HG03135 (cell line): ENCODE measurements around the gene TUBD1.
"Not testable (repeated sequence)": the region's sequence is repeated elsewhere in the genome, so short reads cannot be mapped to it uniquely, and the experiment has no call there.

Experiments used
- ATAC-seq: cut with Tn5 transposase; IDR thresholded peaks from one replicate; pipeline ENCODE4 v1.9.1; 2021; ENCODE audit warnings: mild to moderate bottlenecking, moderate library complexity; ENCODE audit not compliant: unreplicated experiment

TUBD1 gene

DNA sequence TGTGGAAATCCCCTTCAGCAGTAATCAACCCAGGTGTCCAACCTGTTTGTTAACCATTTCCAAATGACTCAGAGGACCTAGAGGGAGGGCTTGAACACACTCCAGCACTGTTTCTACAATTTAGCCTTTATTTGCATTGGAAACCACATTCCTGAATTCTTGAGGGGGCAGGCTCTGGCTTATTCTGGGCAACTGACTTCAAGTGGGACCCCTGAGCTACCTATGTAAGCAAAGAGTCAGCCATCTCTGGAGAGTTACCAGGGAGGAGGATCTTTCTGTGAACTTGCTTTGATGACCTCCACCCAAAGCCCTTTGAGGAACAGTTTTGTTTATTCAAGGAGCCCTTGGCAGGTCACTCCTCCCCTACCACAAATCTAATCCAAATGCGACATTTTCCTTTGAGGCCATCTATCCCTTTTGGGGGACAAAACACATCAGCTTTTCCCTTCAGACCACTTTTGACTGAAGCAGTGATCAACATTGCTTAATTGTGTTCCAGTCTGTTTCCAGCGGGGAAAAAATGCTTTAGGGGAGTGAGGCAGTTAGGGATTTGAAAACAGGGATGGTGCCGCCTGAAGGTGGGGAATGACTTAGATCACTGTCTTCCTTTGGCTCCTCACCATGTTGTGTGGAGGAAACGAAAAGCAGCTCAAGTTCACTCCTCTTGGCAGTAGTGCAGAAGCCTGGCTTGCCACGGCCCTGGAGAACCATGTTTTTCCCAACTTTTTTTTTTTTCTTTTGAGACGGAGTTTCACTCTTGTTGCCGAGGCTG is 46.2 kb downstream of the TUBD1 start:
- peak; percentile 49 for ATAC-seq

- no peak for ATAC-seq
Measured at GRCh38 chr17:59845595-59846393, 46.9 kb downstream of the TUBD1 start.

DNA sequence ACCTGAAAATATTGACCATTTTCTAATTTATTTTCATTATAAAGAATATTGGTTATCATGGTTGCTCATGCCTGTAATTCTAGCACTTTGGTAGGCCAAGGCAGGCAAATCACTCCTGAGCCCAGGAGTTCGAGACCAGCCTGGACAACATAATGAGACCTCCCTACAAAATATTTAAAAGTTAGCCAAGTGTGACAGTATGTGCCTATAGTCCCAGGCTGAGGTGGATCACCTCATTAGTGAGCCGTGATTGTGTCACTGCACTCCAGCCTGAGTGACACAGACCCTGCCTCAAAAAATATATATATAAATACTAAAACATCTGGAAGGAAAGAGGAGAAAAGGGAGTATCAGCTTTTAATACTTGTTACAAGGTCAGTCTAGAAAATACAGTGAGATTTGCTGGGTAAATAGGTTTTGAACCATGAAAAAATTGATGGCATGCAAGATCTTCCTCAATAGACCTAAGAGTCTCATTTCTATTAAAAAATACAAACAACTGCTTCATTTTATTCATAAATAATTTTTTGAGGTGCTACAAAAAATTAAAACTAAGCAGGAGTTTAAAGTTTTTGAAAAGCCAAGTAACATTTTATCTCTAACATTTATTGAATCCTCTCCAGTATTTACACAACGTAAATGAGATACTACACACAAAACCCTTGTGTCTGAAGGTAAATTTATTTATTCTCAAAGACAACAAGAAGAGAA is 47.7 kb downstream of the TUBD1 start:
- ATAC-seq = no peak

DNA sequence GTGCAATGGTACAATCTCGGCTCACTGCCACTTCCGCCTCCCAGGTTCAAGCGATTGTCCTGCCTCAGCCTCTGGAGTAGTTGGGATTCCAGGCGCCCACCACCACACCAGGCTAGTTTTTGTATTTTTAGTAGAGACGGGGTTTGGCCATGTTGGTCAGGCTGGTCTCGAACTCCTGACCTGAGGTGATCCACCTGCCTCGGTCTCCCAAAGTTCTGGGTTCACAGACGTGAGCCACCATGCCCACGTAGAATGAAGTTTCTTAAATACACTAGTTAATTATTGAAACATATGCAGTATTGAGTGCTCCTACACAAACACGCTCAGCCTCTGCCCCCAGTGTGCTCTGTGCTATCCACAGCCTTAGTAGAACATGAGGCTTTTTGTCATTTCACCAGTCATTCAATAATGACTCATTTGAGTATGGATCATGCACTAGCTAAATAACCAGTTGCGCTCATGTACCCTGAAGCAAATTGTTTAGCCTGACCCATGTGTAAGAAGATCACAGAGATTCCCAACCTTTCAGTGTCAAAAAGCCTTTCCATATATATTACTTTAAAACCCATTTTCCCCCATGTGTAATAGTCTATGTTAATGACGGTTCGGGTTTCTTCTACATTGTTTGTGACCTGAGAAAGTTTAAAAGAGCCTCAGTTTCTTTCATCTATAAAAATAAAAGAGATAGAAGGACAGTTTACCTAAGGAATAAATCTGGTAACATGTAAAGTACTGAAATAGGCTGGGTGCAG is 49.7 kb downstream of the TUBD1 start:
- ATAC-seq = peak; percentile 38

DNA sequence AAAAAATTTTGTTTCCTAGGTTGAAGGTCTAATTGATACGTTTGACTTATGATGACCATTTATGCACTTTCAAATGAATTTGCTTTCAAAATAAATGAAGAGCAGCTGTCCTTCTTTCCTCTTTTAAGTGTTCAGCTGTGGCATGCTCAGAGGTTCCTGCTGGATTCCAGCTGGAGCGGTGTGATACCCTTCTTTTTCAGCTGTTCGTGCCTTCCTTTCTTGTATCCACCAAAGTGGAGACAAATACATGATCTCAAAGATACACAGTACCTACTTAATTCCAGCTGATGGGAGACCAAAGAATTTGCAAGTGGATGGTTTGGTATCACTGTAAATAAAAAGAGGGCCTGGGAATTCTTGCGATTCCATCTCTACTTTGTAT is 50.9 kb downstream of the TUBD1 start:
- ATAC-seq = not testable (repeated sequence)

GRCh38 chr17:59841091-59841881 is 51.5 kb downstream of the TUBD1 start:
- ATAC-seq = not testable (repeated sequence)

DNA sequence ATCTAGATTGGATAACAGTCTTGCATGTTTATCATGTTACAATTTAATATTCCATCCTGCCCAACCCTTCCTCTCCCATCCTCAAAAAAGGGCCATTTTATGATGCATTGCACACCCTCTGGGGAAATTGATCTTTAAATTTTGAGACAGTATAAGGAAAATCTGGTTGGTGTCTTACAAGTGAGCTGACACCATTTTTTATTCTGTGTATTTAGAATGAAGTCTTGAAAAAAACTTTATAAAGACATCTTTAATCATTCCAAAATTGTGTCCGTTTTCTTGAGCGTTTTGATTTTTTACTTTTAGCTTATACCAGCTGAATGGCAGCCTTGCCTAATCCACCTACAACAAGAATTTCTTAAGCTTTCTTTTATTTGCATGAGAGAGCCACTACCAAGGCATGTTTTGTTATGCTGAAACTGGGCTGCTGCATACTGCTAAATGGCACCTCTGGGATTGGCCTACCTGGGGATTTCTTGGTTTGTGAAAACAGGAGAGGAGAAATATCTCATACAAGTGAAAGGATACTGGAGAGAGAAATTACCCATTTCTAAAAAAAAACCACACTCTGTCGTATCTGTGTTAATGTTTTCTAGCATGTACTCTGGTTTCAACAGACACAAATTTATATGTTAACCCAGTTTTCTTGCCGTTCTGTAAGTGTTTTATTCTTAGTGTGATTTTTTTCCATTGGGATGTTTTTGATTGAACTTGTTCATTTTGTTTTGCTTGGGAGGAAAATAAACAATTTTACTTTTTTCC is 52.2 kb downstream of the TUBD1 start:
- no peak for ATAC-seq

- no peak for ATAC-seq
Measured at GRCh38 chr17:59839651-59840328, 53.0 kb downstream of the TUBD1 start.

GRCh38 chr17:59838052-59838916 is 54.5 kb downstream of the TUBD1 start:
- ATAC-seq = no peak

DNA sequence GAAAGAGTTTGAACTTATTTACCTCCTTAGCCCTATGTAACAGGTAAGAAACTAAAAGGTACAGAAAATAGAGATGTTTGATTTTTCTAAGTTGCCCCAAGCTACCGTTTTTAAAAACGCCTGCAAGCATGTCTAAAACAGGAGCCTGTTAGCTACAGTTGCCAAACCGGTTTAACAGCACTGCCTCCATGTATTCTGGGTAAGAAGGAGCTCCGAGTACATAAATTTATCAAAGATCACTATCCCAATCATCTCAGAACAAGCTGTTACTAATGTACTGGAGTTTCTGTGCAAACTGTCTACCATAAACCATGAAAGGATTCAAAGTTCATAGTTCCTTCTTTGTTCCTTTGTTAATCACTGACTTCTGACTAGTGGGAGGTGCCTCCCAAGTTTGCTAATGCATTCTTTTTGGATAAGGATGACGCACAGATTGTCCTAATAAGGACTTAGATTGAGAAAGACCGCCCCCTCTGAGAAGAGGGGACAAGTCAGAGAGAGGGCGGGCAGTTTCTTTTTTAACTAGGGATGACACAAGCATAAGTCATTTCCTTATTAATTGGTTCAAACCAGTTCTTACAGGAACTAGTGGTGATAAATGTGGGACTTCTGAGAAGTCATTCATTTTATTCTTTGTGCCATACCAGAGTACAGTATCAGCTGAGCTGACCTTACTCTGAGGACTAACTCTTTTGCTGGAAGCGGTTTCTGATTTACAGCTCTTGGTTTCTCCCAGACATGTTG is 55.3 kb downstream of the TUBD1 start:
- peak; percentile 81 for ATAC-seq

DNA sequence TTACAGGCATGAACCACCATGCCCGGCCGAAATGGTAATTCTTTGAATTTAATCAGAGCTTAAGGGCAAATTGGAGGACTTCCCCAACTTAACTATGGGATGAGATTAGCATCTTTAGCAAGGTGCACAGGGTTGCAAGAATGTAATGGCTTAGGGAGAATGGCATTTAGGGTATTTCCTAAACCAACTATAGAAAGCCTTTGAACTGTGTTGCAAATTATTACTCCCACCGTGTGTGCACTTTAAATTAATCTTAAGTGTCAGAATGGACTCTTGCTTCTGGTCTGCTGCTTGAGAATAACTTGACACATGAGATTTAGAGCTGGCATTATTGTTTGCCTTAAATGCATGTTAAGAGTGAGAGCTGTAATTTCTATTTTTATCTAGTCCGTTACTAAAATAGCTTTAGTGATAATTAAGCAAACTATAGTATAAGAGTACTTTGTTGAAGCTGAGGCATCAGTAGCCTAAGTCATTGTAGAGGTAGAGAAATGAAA is 59.8 kb downstream of the TUBD1 start:
- ATAC-seq = no peak

GRCh38 chr17:59830846-59831486 is 61.8 kb downstream of the TUBD1 start:
- no peak for ATAC-seq

GRCh38 chr17:59830007-59830630 is 62.6 kb downstream of the TUBD1 start:
- ATAC-seq = no peak

- peak; percentile 77 for ATAC-seq
Measured at GRCh38 chr17:59829217-59830006, 63.3 kb downstream of the TUBD1 start.

- ATAC-seq = not testable (repeated sequence)
Measured at GRCh38 chr17:59828819-59829216, 63.9 kb downstream of the TUBD1 start.
